Endometrial microvascular endothelial cells (primary cell): ENCODE measurements around the gene SLC17A6. TPM values are rescaled to one million over a fixed set of nuclear protein-coding genes. Genes with fewer than 3 reads are reported as not detected.

ENCODE experiments used
- in situ Hi-C: cut with HindIII; loops from 2 replicates; pipeline ENCODE4 v1.10.0; 2017; ENCODE audit warnings: low sequenced_read_pairs, low pct_unique_long_range_greater_than_20kb; ENCODE audit errors: inconsistent ontology term
- total RNA-seq: library from RNA; depleted of rRNA; stranded (reverse); fragments of >200 nt; gene quantifications from one replicate; pipeline ENCODE4 v1.2.3, GENCODE V29; 2015; ENCODE audit errors: inconsistent ontology term

Gene SLC17A6
- total RNA-seq, 1 donor from 2014 or later: not detected

DNA sequence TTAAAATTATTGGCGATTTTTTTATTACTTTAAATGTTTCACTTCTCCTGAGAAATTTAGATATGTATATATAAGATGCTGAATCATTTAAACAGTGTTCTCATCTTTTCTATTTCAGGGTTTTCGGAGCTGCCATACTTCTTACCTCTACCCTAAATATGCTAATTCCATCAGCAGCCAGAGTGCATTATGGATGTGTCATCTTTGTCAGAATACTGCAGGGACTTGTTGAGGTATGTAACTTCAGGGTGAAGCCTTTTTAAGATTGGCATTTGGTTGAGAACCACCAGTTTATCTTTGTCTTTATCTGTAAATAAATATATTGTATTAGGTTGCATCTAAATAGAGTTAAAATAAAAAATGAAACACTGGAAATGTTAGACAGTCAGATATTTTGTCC is 21.1 kb downstream of the SLC17A6 start:
- in situ Hi-C loops: no loop called here

- in situ Hi-C loops: no loop called here
Observed at GRCh38 chr11:22371160-22371559, 33.0 kb downstream of the SLC17A6 start.

- in situ Hi-C loops: no loop called here
Observed at GRCh38 chr11:22387126-22387525, 48.9 kb downstream of the SLC17A6 start.

DNA sequence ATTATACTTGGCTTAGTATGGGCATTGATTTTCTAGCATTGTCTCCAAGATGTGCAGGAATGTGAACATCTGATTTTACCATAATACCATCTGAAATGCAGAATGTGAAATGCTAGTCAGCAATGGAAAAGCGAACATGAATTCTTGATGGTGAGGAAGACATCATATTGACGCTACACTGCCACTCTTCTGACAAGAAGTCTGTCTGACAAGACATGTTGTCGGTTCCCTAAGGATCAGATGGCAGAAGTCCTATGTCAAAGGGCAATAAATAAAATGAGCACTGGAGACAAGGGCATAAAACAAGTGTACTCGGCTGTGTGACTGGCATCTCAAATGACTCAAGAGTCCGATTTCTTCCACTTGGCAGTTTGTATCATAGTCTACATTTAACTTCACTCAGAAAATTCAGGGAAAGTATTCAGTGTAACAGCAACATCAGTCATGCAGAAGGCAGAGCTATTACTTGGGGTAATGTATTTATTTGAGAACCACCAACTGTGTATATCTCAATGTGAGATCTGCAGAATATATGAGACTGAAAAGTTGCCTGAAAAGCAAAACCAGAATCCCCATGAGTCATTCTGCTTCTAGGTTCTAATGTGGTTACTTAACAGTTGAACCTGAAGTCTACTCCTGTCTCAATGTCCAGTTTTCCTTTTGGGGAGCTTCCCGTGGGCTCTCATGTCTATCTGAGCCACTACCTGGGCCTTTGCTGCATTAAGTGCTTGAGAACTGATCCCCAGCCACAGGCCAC is 51.5 kb downstream of the SLC17A6 start:
- in situ Hi-C loops: no loop called here

DNA sequence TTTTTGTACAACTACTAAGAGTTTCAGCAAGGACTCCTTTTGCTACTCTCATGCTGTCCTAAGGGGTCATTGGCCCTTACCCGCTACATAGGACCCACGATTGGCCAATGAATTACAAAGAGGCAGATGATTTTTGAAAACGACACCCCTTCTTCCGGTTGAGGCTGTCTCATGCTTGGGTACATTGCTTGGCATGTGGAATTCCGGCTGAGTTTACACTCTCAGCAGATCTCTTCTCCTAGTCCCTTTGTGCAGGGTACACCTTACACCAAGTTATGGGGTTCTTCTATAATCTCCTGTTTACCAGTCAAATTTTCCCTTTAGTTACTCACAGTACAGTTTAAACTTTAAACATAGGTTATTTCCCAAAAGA is 52.1 kb downstream of the SLC17A6 start:
- in situ Hi-C loops: no loop called here

DNA sequence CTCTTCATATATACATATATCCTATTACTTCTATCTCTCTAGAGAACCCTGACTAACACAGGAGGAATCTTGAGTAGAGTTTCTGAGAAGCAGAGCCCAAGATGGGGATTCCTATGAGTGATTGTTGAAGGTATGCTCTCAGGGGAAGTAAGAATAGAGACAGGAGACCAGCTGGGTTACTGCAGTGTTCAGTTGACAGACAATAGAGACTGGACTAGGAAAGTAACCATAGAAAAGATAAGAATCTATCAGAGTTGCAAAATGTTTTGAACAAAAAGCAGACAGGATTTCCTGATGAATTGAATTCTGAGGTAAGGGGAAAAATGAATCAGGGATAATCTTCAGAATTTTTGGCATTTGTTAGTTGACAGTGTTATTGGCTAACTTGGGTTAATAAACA is 54.4 kb downstream of the SLC17A6 start:
- in situ Hi-C loops: no loop called here

DNA sequence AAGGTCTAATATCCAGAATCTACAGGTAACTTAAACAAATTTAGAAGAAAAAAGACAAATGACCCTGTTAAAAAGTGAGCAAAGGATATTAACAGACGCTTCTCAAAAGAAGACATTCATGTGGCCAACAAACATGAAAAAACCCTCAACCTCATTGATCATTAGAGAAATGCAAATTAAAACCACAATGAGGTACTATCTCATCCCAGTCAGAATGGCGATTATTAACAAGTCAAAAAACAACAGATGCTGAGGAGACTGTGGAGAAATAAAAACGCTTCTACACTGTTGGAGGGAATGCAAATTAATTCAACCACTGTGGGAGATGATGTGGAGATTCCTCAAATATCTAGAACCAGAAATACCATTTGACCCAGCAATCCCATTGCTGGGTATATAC is 67.2 kb downstream of the SLC17A6 start:
- in situ Hi-C loops: no loop called here

DNA sequence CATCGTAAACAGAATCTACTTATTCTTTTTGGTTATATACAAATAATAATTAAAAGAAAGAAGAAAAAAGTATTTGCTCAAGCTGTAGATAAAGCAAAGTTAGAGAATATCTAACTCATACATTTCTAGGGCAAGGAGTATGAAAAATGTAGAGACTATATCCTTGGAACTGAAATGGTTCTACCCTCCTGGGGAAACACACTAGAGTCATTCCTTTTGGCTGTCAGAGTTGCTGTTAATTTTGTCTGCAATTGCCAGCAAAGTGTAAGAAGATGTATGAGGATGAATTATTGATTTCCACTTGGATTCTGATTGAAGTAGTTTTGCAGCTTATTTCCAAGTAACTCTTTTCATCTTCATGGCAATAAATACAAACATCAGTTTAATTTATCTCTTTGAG is 69.1 kb downstream of the SLC17A6 start:
- in situ Hi-C loops: no loop called here

DNA sequence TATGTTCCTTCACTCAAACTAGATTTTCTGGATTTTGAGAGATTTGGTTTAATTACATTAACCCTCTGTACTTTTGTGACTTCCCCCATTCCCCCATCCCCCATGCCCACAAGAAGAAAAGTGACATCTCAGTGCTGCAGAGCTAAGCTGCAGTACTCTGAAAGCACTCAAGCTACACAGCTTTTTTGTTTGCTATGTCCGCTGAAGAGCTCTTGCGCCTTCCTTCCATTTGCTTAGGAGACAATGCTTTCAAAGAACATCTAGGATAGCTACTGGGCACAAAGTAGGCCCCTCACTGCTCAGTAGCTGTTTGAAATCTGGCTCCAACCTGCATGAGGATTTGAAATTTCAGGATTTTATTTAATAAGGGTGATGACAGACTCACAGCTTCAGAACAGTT is 69.7 kb downstream of the SLC17A6 start:
- in situ Hi-C loops: no loop called here

DNA sequence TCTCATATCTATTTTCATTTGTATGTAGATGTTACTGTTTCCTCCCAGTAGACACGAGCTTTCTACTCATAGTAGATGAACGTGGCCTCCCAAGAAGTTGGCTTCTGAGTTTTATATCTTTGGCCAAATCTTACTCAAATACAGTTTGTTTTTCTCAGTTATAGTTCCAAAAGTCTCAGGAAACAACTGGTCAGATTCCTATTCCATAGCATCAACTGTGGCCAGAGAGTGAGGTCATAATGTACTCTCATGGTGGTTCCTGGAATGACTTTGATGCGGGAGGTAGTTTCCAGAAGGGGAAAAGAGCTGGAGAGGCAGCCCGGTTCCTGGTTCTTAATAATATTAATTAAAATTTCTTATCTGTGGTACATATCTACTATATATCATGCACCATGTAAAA is 77.3 kb downstream of the SLC17A6 start:
- in situ Hi-C loops: no loop called here

GRCh38 chr11:22416462-22416861 is 78.3 kb downstream of the SLC17A6 start:
- in situ Hi-C loops: no loop called here

GRCh38 chr11:22426915-22427314 is 88.7 kb downstream of the SLC17A6 start:
- in situ Hi-C loops: no loop called here

Other genes starting within 250 kb of the SLC17A6 start
- gene ANO5, start 145.3 kb upstream of the SLC17A6 start, total RNA-seq: 0.28 TPM